ENCODE measurements around the gene CDHR2.

CDHR2 gene

DNA sequence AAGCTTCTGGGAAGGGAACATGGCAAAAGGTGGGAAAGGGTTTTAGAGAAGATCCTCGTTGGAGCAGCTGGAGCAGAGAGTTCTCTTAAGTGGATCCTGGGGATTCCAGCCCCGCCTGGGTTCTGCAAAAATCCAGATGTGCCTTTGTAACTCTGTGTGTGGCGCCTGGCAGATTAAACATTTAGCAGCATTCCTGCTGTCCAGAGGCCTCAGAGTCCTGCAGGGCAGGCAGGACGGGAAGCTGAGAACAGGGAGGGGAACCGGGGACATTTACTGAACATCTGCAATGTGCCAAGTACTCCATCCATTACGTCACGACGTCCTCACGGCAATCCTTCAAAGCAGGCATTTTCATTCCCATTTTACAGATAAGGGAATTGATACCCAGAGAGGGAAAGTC is 87.3 kb downstream of the CDHR2 start:
- DNase-seq (ENCODE audit: low read depth in 1 of 2, low spot score in 1 of 2), result no peak

DNA sequence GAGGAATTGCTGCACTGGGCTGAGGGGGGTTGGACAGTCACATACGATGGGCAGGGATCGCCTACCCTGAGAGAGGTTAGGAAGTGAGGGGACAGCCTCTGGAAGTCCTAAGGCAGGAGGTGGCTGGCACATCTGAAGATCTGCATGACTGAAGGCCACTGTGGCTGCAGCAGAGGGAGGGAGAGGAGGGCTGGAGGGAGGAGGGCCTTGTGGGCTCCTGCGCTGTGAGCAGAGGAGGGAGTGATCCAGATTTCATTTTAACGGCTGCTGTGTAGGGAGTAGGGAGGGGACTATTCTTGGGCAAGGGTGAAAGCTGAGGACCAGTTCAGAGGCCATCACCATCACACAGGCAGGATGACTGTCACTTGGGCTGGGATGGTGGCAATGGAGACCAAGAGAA is 88.4 kb downstream of the CDHR2 start:
- DNase-seq (ENCODE audit: low read depth in 1 of 2, low spot score in 1 of 2), result no peak

DNA sequence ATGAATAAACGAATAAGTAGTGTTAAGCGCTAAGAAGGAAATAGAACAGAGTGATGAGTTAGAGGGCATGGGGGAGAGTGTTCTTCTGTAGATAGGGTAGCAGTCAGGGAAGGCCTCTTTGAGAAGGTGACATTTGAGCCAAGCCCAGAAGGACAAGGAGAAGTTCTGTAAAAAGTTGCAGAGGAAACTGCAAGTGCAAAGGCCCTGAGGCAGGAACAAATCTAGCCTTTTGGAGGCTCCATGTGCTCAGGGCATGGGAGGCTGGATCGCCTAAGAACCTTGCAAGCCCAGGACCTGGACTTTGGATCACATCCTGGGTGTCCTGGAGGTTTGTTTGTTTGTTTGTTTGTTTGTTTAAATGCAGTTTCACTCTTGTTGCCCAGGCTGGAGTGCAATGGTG is 89.3 kb downstream of the CDHR2 start:
- DNase-seq (ENCODE audit: low read depth in 1 of 2, low spot score in 1 of 2), result no peak

DNA sequence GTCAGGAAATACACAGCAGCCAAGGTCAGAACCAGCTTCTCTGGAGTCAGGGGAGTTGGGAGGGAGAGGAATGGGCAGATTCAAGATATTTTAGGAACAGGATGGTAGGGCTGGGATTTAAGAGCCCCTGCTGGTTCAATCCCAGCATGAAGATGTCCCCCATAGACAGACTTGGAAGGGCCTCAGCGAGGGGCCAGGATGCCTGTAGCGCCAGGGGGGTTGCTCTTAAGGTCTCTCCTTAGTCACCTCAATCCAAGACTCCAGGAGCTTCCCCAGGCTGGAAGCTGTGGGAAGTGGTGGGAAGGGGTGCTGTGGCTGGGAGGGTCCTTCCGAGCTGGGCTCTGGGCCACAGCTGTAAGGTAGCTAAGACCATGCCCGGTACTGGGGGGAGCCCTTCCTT is 90.1 kb downstream of the CDHR2 start:
- no peak for DNase-seq (ENCODE audit: low read depth in 1 of 2, low spot score in 1 of 2)

DNA sequence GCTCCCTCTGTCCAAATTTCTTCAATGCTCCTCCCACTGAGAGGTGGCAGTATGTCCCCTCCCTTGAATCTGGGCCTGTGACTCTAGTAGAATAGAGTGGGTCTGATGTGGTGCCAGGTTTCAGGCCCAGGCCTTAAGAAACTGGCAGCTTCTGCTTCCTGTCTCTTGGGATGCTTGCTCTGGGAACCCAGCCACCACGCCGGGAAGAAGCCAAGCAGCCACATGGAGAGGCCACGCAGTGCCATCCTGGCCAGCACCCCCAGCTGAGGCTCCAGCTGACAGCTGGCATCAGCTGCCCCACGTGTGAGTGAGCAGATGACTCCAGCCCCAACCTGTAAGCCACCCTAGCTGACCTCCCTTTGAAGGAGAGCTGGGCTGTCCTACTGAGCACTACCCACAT is 90.8 kb downstream of the CDHR2 start:
- no peak for DNase-seq (ENCODE audit: low read depth in 1 of 2, low spot score in 1 of 2)

DNA sequence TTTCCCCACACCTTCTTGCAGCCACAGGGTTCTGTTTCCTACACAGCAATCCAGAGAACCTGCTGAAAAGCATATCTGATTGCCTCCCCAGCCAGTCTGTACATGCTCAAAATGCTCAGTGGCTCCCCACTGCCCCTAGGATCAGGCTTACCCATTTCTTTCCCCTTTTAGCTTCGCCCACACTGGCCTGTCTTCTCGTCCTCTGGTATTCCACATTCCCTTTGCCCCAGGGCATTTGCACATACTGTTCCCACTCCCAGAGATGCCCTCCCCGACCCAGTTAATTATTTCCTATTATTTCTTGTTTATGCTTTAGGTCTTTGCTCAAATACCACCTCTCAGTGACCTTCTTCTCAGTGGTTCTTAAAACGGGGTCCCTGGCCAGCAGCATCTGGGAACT is 91.5 kb downstream of the CDHR2 start:
- no peak for DNase-seq (ENCODE audit: low read depth in 1 of 2, low spot score in 1 of 2)

DNA sequence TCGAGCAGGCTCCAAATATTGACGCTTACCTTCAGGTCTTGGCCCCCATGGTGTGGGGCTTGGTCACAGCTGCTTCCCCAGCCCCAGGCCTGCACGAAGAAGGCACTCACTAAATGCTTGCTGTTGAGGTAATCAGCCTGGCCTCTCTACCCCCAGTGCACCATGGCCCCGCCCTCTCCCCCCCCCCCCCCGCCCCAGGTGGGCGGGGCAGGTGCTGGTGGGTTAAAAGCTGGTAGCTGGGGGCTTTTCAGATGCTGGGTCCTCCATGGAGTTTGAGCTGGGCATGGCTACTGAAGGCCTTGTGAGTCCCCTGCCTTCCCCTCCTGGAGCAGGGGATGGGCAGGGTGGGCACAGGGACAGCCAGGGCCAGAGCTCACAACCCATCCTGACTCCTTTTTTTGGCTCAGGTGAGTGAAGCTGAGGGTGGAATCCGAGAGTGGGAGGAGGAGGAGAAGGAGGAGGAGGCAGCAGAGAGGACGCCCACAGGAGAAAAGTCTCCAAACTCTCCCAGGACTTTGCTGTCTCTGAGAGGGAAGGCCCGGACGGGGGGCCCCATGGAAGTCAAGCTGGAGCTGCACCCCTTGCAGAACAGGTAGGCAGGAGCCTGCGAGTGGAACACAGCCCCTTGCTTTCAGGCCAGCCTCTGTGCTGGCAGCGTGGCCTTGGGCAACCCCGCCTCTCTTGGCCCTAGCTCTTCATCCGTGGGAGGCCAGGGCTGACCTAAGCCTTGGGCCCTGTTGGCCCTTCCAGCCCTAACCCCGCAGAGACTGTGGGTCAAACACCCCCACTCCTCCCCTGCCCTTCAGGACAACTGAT is 93.7 kb downstream of the CDHR2 start:
- DNase-seq (ENCODE audit: low read depth in 1 of 2, low spot score in 1 of 2), result no peak

GRCh38 chr5:176643491-176644219 is 94.5 kb downstream of the CDHR2 start:
- DNase-seq (ENCODE audit: low read depth in 1 of 2, low spot score in 1 of 2), result no peak

DNA sequence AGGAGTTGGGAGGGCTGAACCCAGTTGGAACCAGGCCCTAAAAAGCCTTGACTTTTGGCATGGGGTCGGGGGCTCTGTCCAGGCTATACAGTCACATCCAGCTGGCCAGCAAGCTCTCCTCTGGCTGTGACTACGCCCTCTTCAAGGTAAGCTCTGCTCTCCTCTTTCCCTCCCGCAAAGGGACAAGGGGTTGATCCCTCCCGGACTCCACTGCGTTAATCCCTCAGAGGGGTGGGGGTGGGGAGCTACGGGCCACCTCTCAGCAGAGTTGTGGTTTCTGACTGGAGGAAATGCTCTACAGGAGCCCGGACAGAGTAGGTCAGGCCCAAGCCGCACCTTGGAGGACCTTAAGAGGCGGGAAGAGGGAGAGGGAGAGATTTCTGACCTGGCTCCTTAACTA is 95.2 kb downstream of the CDHR2 start:
- no peak for DNase-seq (ENCODE audit: low read depth in 1 of 2, low spot score in 1 of 2)

DNA sequence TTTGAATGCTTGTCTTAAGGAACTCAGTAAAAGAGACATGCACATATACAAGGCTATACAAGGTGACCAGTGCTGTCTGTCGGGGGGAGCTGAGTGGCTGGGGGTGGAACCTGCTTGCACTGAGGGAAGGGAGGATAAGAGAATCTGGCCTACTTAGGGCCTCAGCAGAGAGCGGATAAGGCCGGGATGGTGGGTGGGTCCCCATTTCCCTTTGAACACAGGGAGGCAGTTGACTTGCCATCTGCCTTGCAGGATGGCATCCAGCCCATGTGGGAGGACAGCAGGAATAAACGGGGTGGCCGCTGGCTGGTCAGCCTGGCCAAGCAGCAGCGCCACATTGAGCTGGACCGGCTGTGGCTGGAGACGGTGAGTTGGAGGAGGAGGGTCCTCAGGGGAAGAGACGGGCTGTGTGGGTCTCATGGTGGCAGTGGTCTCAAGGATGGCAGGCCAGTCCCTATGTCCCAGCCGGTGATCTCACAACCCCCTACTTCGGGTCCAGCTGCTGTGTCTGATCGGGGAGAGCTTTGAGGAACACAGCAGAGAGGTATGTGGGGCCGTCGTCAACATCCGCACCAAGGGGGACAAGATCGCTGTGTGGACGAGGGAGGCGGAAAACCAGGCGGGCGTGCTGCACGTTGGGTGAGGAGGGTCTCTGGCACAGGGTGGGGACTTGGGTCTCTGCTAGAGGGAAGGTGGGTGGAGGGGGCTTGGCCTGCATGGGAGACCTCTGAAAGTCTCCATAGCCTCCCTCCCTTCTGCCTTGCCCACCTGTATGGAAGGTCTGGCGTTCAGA is 95.9 kb downstream of the CDHR2 start:
- DNase-seq (ENCODE audit: low read depth in 1 of 2, low spot score in 1 of 2), result no peak

All from activated T-helper 1 cell treated with anti-CD3 and anti-CD28 coated beads, Interleukin-2, amount 50 U/mL, for 16 hours (primary cell).